A549 (cell line): ENCODE measurements around the gene HNF1B. TPM values are rescaled to one million over a fixed set of nuclear protein-coding genes. Genes with fewer than 3 reads are reported as not detected.
A peak's percentile ranks its signal among the peaks of the same experiment; 100 is the strongest.

Experiments used
- ATAC-seq, 2 experiments: fragments of 200-7000 bp in 1 of 2; fragments of >200 bp in 1 of 2; cut with Nextera tagmentation in 1 of 2; cut with Tn5 transposase in 1 of 2; 3 replicates each; pipeline versions ENCODE4 v1.8.0 to v1.9.1; 2018 to 2020; ENCODE audit warnings: mild to moderate bottlenecking in 1 of 2, moderate library complexity in 1 of 2
- CTCF ChIA-PET: fragments of 300-600 bp; sonication (Branson Sonifier 250); formaldehyde crosslinking; extraction: SDS; loops from one replicate; lab custom pipeline; 2021; ENCODE audit warnings: antibody characterized with exemption, inconsistent platforms; lab: Yijun Ruan, JAX
- POLR2A ChIA-PET: fragments of 350-600 bp; formaldehyde crosslinking; extraction: SDS; loops from one replicate; lab custom pipeline; 2021; ENCODE audit warnings: antibody characterized with exemption, inconsistent platforms; lab: Yijun Ruan, JAX
- DNase-seq, 2 experiments: peaks; one replicate each; pipeline versions ENCODE4 v3.0.0 to v3.0.0-alpha.2; 2011 to 2016; ENCODE audit warnings: low read depth in 1 of 2, low spot score in 1 of 2
- FAIRE-seq: peaks from 2 replicates; lab custom pipeline; 2011; peaks lifted over from hg19 to GRCh38; lab: Jason Lieb, UNC
- H3K27ac ChIP-seq, 2 experiments: fragments of >200 bp; sonication (Bioruptor Twin); formaldehyde crosslinking; 3 replicates each; pipeline ENCODE4 v1.5.1; 2016 to 2017
- H3K4me1 ChIP-seq: fragments of >200 bp; sonication (Bioruptor Twin); formaldehyde crosslinking; 3 replicates; pipeline ENCODE4 v1.6.1; 2016
- H3K4me2 ChIP-seq: fragments of >200 bp; sonication (Bioruptor Twin); formaldehyde crosslinking; 3 replicates; pipeline ENCODE4 v1.6.1; 2016
- H3K4me3 ChIP-seq: fragments of >200 bp; sonication (Bioruptor Twin); formaldehyde crosslinking; 3 replicates; pipeline ENCODE4 v1.5.1; 2016
- H3K9me3 ChIP-seq: fragments of >200 bp; sonication (Bioruptor Twin); formaldehyde crosslinking; 3 replicates; pipeline ENCODE4 v1.6.1; 2016
- CBX2 ChIP-seq: fragments of 200-600 bp; sonication (generic); IDR thresholded peaks from 2 replicates; pipeline ENCODE4 v1.6.1; 2016; ENCODE audit warnings: low read depth, mild to moderate bottlenecking, borderline replicate concordance
- E2F6 ChIP-seq: IDR thresholded peaks from 2 replicates; pipeline ENCODE4 v1.6.1; 2012; ENCODE audit warnings: low read depth, borderline replicate concordance
- EHMT2 ChIP-seq: fragments of 200-600 bp; sonication (generic); IDR thresholded peaks from 2 replicates; pipeline ENCODE4 v1.6.1; 2016; ENCODE audit warnings: antibody characterized with exemption, low read depth, mild to moderate bottlenecking, moderate library complexity
- FOSL2 ChIP-seq, 2 experiments: fragments of 450-650 bp in 1 of 2; fragments of >200 bp in 1 of 2; sonication (Bioruptor Twin) in 1 of 2; formaldehyde crosslinking; IDR thresholded peaks; 2 replicates each; pipeline versions ENCODE4 v1.5.0 to v1.6.1; 2016 to 2020; ENCODE audit warnings: mild to moderate bottlenecking in 1 of 2, moderate library complexity in 1 of 2
- HES2 ChIP-seq: fragments of >200 bp; sonication (Bioruptor Twin); formaldehyde crosslinking; IDR thresholded peaks from 2 replicates; pipeline ENCODE4 v1.6.1; 2016
- HEYL ChIP-seq: fragments of 250-450 bp; sonication (Bioruptor Pico); IDR thresholded peaks from 2 replicates; pipeline ENCODE4 v1.8.0; 2021; ENCODE audit warnings: mild to moderate bottlenecking, moderate library complexity
- HOXA7 ChIP-seq: fragments of 250-450 bp; sonication (Bioruptor Pico); IDR thresholded peaks from 2 replicates; pipeline ENCODE4 v1.5.0; 2020; ENCODE audit warnings: mild to moderate bottlenecking, moderate library complexity
- HOXB5 ChIP-seq: fragments of 250-450 bp; sonication (Bioruptor Pico); IDR thresholded peaks from 2 replicates; pipeline ENCODE4 v1.5.0; 2020; ENCODE audit warnings: mild to moderate bottlenecking, moderate library complexity
- KDM1A ChIP-seq: fragments of 200-600 bp; sonication (generic); IDR thresholded peaks from 2 replicates; pipeline ENCODE4 v1.6.1; 2016; ENCODE audit warnings: low read depth, mild to moderate bottlenecking
- MAFK ChIP-seq: fragments of 450-650 bp; IDR thresholded peaks from 2 replicates; pipeline ENCODE4 v1.6.1; 2014; ENCODE audit not compliant: partially characterized antibody
- MAX ChIP-seq: IDR thresholded peaks from 2 replicates; pipeline ENCODE4 v1.6.1; 2012
- MYC ChIP-seq: IDR thresholded peaks from 2 replicates; pipeline ENCODE4 v1.6.1; 2012; ENCODE audit warnings: mild to moderate bottlenecking, inconsistent platforms, low read length, improper control_type of control experiment, borderline replicate concordance
- POLR2AphosphoS2 ChIP-seq: conservative IDR thresholded peaks from 2 replicates; pipeline ENCODE4 v1.6.1; 2012; ENCODE audit warnings: low read length, improper control_type of control experiment, inconsistent platforms
- REST ChIP-seq: fragments of 200-600 bp; sonication (generic); IDR thresholded peaks from 2 replicates; pipeline ENCODE4 v1.6.1; 2016; ENCODE audit warnings: antibody characterized with exemption, mild to moderate bottlenecking, moderate library complexity
- TFCP2L1 ChIP-seq: fragments of 250-450 bp; sonication (Bioruptor Pico); IDR thresholded peaks from 2 replicates; pipeline ENCODE4 v1.5.0; 2021; ENCODE audit warnings: mild to moderate bottlenecking
- ZSCAN20 ChIP-seq: fragments of 250-450 bp; sonication (Bioruptor Pico); IDR thresholded peaks from 2 replicates; pipeline ENCODE4 v1.8.0; 2022; ENCODE audit warnings: mild to moderate bottlenecking, moderate library complexity
- WGBS: methylation state at CpG from one replicate; pipeline ENCODE4 v1.1.6; 2017; ENCODE audit errors: missing lambda C conversion rate; 5-methylcytosine and 5-hydroxymethylcytosine counted together
- polyA plus RNA-seq, 4 experiments: library from polyadenylated mRNA; depleted of rRNA in 3 of 4; stranded (reverse); fragments of >200 nt; fragmentation: RNase III in 1 of 4; extraction: RNeasy Plus Mini Kit Qiagen cat#74134 plus additional on column Dnase treatment in 1 of 4; gene quantifications; 2 replicates in 3 of 4; 3 replicates in 1 of 4; pipeline ENCODE4 v1.2.3, GENCODE V29; 2011 to 2017

HNF1B gene
- polyA plus RNA-seq, 2 of the 4 experiments (the other 2 are of a cell fraction): 13.3 to 21.3 TPM

GRCh38 chr17:37754363-37754762 is 9.5 kb upstream of the HNF1B start:
- FAIRE-seq (no peak), DNase-seq (no peak), ATAC-seq (no peak)
- WGBS: 89% methylated on average over 5 of the region's 5 CpGs
- peak overlapping the region in 1 of 2 experiments; percentile 60; a peak in 2 of 6 replicates for H3K27ac ChIP-seq
- no peaks in the 10 kb centered on the region for H3K9me3 ChIP-seq
- no peak overlapping the region for H3K4me2 ChIP-seq
- ChIA-PET POLR2A (interaction anchor here (1.5 kb wide), 1 partner anchor 10 kb away, joined by 6 read pairs; the partner anchor contains the start of gene HNF1B), CTCF (interaction anchor here (1.3 to 3.6 kb wide), 5 partner anchors 9 to 105 kb away, joined by 4 to 20 read pairs (median 11); partner anchors contain the start of gene HNF1B)
- H3K4me3 ChIP-seq: no peak overlapping the region
- no peak for TF ChIP-seq E2F6
- no peak for TF ChIP-seq TFCP2L1
- TF ChIP-seq REST: no peak
- peaks cover 42% of the 10 kb centered on the region for H3K4me1 ChIP-seq

GRCh38 chr17:37752482-37752881 is 7.6 kb upstream of the HNF1B start:
- POLR2A ChIA-PET: interaction anchor here (1.0 kb wide), 1 partner anchor 64 kb away, joined by 3 read pairs; no protein-coding TSS in a partner anchor
- H3K27ac ChIP-seq: peak overlapping the region; percentile 65 to 78
- no peak overlapping the region for H3K4me3 ChIP-seq
- DNase-seq: peak; percentile 80 to 85
- TF ChIP-seq MAX (peak; percentile 85), HOXB5 (CRISPR knock-in tag) (no peak), CBX2 (no peak), MAFK (peak; percentile 30), HES2 (no peak), FOSL2 (IDR thresholded peaks at IDR 0.05) (no peak), FOSL2 (CRISPR knock-in tag; IDR thresholded peaks at IDR 0.05) (peak; percentile 70)
- peaks cover 39% of the 10 kb centered on the region for H3K4me1 ChIP-seq
- ATAC-seq: peak; percentile 91 to 92
- H3K4me2 ChIP-seq: peak overlapping the region; percentile 61
- no peak for FAIRE-seq
- no peaks in the 10 kb centered on the region for H3K9me3 ChIP-seq
- whole genome bisulfite sequencing: 9% methylated on average over 5 of the region's 5 CpGs
- CTCF ChIA-PET: interaction anchor here (1.2 to 3.6 kb wide), 3 partner anchors 13 to 51 kb away, joined by 3 to 20 read pairs (median 4); no protein-coding TSS in a partner anchor

GRCh38 chr17:37750768-37751475 is 6.1 kb upstream of the HNF1B start:
- ChIA-PET POLR2A (no interaction called here), CTCF (interaction anchor here (0.6 to 3.1 kb wide), 10 partner anchors 9 to 101 kb away, joined by 3 to 17 read pairs (median 4); no protein-coding TSS in a partner anchor)
- 77% methylated on average over 10 of the region's 10 CpGs for WGBS
- DNase-seq (no peak), FAIRE-seq (no peak), ATAC-seq (no peak)
- no peak for TF ChIP-seq EHMT2
- TF ChIP-seq POLR2AphosphoS2: no peak
- no peak for TF ChIP-seq KDM1A
- TF ChIP-seq HEYL (CRISPR knock-in tag): no peak
- no peak for TF ChIP-seq HOXA7 (CRISPR knock-in tag)
- no peak for TF ChIP-seq ZSCAN20 (CRISPR knock-in tag)
- TF ChIP-seq MYC: no peak
- H3K4me3 ChIP-seq: no peak overlapping the region
- H3K27ac ChIP-seq: peak overlapping the region in 1 of 2 experiments; percentile 78; a peak in 2 of 6 replicates
- H3K9me3 ChIP-seq: no peaks in the 10 kb centered on the region
- H3K4me1 ChIP-seq: peaks cover 48% of the 10 kb centered on the region
- H3K4me2 ChIP-seq: no peak overlapping the region
